Muscle layer of duodenum (tissue), 2 donors: ENCODE data around the gene RGL3.
"Not testable (repeated sequence)": the region's sequence is repeated elsewhere in the genome, so short reads cannot be mapped to it uniquely, and the experiment has no call there.

Source experiments
- H3K27ac ChIP-seq: one replicate; pipeline ENCODE4 v1.7.0; 2013; ENCODE audit warnings: mild to moderate bottlenecking, low read length
- H3K27me3 ChIP-seq: one replicate; pipeline ENCODE4 v1.7.0; 2013; ENCODE audit warnings: low read depth, mild to moderate bottlenecking, control low read depth, low read length
- H3K36me3 ChIP-seq, 2 donors: one replicate each; pipeline ENCODE4 v1.7.0; 2013; ENCODE audit warnings: low read length in 2 of 2, control low read depth in 1 of 2, mild to moderate bottlenecking in 1 of 2; ENCODE audit not compliant: insufficient read depth in 2 of 2, control insufficient read depth in 1 of 2
- H3K4me1 ChIP-seq, 2 donors: one replicate each; pipeline ENCODE4 v1.7.0; 2013; ENCODE audit warnings: low read length in 2 of 2, mild to moderate bottlenecking in 2 of 2, control low read depth in 1 of 2, moderate library complexity in 1 of 2; ENCODE audit not compliant: insufficient read depth in 2 of 2, control insufficient read depth in 1 of 2
- H3K4me3 ChIP-seq, 2 donors: one replicate each; pipeline ENCODE4 v1.7.0; 2013; ENCODE audit warnings: low read length in 2 of 2, low read depth in 1 of 2, mild to moderate bottlenecking in 1 of 2
- H3K9me3 ChIP-seq, 2 donors: one replicate each; pipeline ENCODE4 v1.7.0; 2013; ENCODE audit warnings: low read length in 2 of 2, control low read depth in 1 of 2, mild to moderate bottlenecking in 1 of 2; ENCODE audit not compliant: control insufficient read depth in 1 of 2
- donor health status: healthy.

RGL3 gene

GRCh38 chr19:11363881-11364280 is 55.2 kb downstream of the RGL3 start:
- Histone ChIP-seq H3K4me3 (no peak overlapping the region), H3K36me3 (peaks cover 14 to 58% of the 10 kb centered on the region in 2 donors), H3K9me3 (no peaks in the 10 kb centered on the region)

GRCh38 chr19:11361771-11362731 is 57.1 kb downstream of the RGL3 start:
- Histone ChIP-seq H3K36me3 (peaks cover 14 to 65% of the 10 kb centered on the region in 2 donors), H3K4me1 (peaks cover 0 to 3% of the 10 kb centered on the region in 2 donors), H3K27me3 (no peaks in the 10 kb centered on the region), H3K9me3 (no peaks in the 10 kb centered on the region), H3K27ac (no peak overlapping the region), H3K4me3 (no peak overlapping the region)

More at GRCh38 chr19:11363881-11364280, 55.2 kb downstream of the RGL3 start:
- Histone ChIP-seq H3K27me3 (no peaks in the 10 kb centered on the region), H3K27ac (no peak overlapping the region), H3K4me1 (no peaks in the 10 kb centered on the region)

GRCh38 chr19:11361037-11361770 is 57.9 kb downstream of the RGL3 start:
- no peaks in the 10 kb centered on the region for H3K27me3 ChIP-seq
- peaks cover 14 to 65% of the 10 kb centered on the region in 2 donors for H3K36me3 ChIP-seq
- no peak overlapping the region for H3K4me3 ChIP-seq
- H3K4me1 ChIP-seq: peaks cover 0 to 11% of the 10 kb centered on the region in 2 donors
- no peaks in the 10 kb centered on the region for H3K9me3 ChIP-seq
- no peak overlapping the region for H3K27ac ChIP-seq

- Histone ChIP-seq H3K27me3 (no peaks in the 10 kb centered on the region), H3K27ac (no peak overlapping the region), H3K9me3 (no peaks in the 10 kb centered on the region), H3K4me3 (no peak overlapping the region), H3K36me3 (peaks cover 14 to 50% of the 10 kb centered on the region in 2 donors), H3K4me1 (peaks cover 0 to 15% of the 10 kb centered on the region in 2 donors)
These were observed 59.7 kb downstream of the RGL3 start for GRCh38 chr19:11359421-11359820.

GRCh38 chr19:11356676-11357550 is 62.2 kb downstream of the RGL3 start:
- H3K27ac ChIP-seq: no peak overlapping the region
- no peaks in the 10 kb centered on the region for H3K27me3 ChIP-seq
- peaks cover 8 to 26% of the 10 kb centered on the region in 2 donors for H3K36me3 ChIP-seq
- peak overlapping the region in 1 of 2 donors; percentile 73 for H3K4me3 ChIP-seq
- H3K4me1 ChIP-seq: peaks cover 0 to 15% of the 10 kb centered on the region in 2 donors
- H3K9me3 ChIP-seq: no peaks in the 10 kb centered on the region

GRCh38 chr19:11356074-11356397 is 63.1 kb downstream of the RGL3 start:
- no peaks in the 10 kb centered on the region for H3K27me3 ChIP-seq
- H3K27ac ChIP-seq: no peak overlapping the region
- H3K9me3 ChIP-seq: no peaks in the 10 kb centered on the region
- peaks cover 8 to 17% of the 10 kb centered on the region in 2 donors for H3K36me3 ChIP-seq
- H3K4me1 ChIP-seq: peaks cover 0 to 15% of the 10 kb centered on the region in 2 donors
- H3K4me3 ChIP-seq: peak overlapping the region; percentile 73

DNA sequence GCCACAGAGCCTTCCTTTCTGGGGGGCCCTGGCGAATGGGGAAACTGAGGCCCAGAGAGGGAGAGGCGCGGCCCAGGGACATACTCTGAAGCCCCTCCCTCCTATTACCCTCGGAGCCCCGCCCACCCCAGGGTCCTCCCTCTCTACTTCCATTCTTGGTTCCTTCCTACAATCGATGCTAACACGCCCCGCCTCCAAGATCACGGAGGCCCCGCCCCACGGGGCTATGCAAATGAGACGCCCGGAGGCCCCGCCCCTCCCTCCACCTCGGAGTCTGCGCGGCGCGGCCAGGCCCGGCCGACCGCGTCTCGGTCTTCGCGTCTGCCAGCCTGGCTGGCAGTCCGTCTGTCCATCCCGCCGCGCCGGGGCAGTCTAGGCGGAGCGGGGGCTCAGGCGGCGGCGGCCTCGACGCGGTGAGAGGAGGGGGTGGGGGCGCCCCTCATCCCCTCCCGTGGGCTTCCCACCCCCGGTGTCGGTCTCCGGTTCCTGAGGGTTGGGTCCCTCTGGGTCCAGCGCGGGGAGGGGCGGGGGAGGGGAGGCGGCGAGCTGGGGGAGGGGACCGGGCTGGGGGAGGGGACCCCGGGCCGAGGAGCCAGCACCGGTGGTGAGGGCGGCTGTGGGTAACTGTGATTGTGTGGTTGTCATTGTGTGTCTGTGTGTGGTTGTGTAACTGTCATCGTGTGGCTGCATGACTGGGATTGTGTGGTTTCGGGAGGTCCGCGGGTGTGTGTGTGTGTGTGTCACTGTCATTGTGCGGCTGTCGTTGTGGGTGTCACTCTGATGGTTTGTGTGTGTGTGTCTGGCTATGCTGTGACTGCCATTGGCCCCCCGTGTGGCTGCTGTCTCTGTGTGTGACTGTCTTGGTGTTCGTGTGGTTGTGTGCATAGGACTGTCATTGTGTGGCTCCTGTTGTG is 63.7 kb downstream of the RGL3 start, which contains the start of gene PLPPR2:
PLPPR2 (plus strand) TSS at position 273 of the 914 bp plus-strand sequence. CDS start 2,242 bp downstream, outside the sequence.
- Histone ChIP-seq H3K4me1 (peaks cover 0 to 15% of the 10 kb centered on the region in 2 donors), H3K36me3 (peaks cover 8 to 17% of the 10 kb centered on the region in 2 donors), H3K27ac (no peak within 1 kb of the TSS), H3K4me3 (peak within 1 kb of the TSS; percentile 73), H3K9me3 (no peaks in the 10 kb centered on the region), H3K27me3 (no peaks in the 10 kb centered on the region)

DNA sequence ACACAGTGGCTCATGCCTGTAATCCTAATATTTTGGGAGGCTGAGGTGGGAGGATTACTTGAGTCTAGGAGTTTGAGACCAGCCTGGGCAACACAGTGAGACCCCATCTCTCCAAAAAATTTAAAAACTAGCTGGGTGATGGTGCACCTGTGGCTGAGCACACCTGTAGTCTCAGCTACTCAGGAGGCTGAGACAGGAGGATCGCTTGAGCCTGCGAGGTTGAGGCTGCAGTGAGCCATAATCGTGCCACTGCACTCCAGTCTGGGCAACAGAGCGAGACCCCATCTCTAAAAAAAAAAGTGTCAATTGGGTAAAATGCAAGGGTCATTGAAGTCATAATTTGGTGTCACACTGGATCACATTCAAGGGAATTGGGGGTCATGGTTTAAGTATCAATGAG is 65.0 kb downstream of the RGL3 start:
- peaks cover 3 to 14% of the 10 kb centered on the region in 2 donors for H3K36me3 ChIP-seq

GRCh38 chr19:11349171-11349570 is 69.9 kb downstream of the RGL3 start:
- no peak overlapping the region for H3K4me3 ChIP-seq
- peaks cover 0 to 6% of the 10 kb centered on the region in 2 donors for H3K36me3 ChIP-seq
- peaks cover 11 to 17% of the 10 kb centered on the region in 2 donors for H3K4me1 ChIP-seq
- no peaks in the 10 kb centered on the region for H3K9me3 ChIP-seq
- no peak overlapping the region for H3K27ac ChIP-seq
- H3K27me3 ChIP-seq: no peaks in the 10 kb centered on the region

More for the DNA sequence above, 65.0 kb downstream of the RGL3 start:
- not testable (repeated sequence) for H3K4me3 ChIP-seq, H3K9me3 ChIP-seq, H3K27me3 ChIP-seq, H3K27ac ChIP-seq
- H3K4me1 ChIP-seq: peaks cover 0 to 15% of the 10 kb centered on the region in 2 donors

DNA sequence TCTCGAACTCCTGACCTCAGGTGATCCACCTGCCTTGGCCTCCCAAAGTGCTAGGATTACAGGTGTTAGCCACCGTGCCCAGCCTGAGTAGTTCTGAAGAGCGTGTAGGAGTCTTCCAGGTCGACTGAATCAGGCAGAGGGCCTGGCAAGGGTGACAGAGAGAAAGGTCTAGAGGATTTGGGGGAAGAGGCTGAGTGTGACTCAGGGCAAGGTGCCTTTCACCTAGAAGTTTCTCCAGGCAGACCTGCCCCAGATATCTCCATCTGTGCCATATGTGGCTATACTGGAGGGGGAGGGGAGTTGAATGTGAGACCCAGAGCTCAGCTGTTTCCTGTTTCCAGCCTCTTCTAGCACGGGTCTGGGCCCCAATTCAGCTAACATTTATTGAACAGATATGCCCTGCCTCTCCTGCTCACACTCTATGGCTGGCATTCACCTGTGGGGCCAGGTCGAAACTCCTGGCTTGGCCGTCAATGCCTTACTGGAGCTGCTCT is 71.5 kb downstream of the RGL3 start:
- peaks cover 0 to 6% of the 10 kb centered on the region in 2 donors for H3K36me3 ChIP-seq
- no peak overlapping the region for H3K27ac ChIP-seq
- no peaks in the 10 kb centered on the region for H3K9me3 ChIP-seq
- H3K4me3 ChIP-seq: no peak overlapping the region
- H3K27me3 ChIP-seq: no peaks in the 10 kb centered on the region
- H3K4me1 ChIP-seq: peaks cover 12 to 20% of the 10 kb centered on the region in 2 donors
